Muscle of leg (tissue), 11 donors: Measurements from ENCODE around the gene PEMT. TPM values are rescaled to one million over a fixed set of nuclear protein-coding genes. Genes with fewer than 3 reads are reported as not detected.

Experiments used
- DNase-seq: peaks from one replicate; pipeline ENCODE4 v3.0.0; 2013
- H3K27ac ChIP-seq: one replicate; pipeline ENCODE4 v1.5.1; 2013; ENCODE audit warnings: mild to moderate bottlenecking, low read length, control low read depth
- H3K27me3 ChIP-seq: one replicate; pipeline ENCODE4 v1.6.1; 2013; ENCODE audit warnings: low read length; ENCODE audit not compliant: control insufficient read depth, insufficient read depth
- H3K36me3 ChIP-seq: one replicate; pipeline ENCODE4 v1.6.1; 2013; ENCODE audit warnings: low read length; ENCODE audit not compliant: control insufficient read depth, insufficient read depth
- H3K4me1 ChIP-seq: one replicate; pipeline ENCODE4 v1.6.1; 2013; ENCODE audit warnings: low read length; ENCODE audit not compliant: control insufficient read depth, insufficient read depth
- H3K4me3 ChIP-seq: one replicate; pipeline ENCODE4 v1.5.1; 2013; ENCODE audit warnings: low read length, control low read depth
- H3K9me3 ChIP-seq: replicated peaks from 2 replicates; pipeline ENCODE4 v1.6.1; 2013; ENCODE audit warnings: low read depth, low read length; ENCODE audit not compliant: control insufficient read depth
- WGBS: methylation state at CpG from one replicate; pipeline ENCODE4 v1.1.5; 2013; ENCODE audit warnings: missing lambda C conversion rate; ENCODE audit not compliant: insufficient coverage; 5-methylcytosine and 5-hydroxymethylcytosine counted together
- polyA plus RNA-seq, 8 donors: library from polyadenylated mRNA; unstranded; fragments of 120-200 nt; gene quantifications; one replicate each; pipeline versions ENCODE4 v1.2.1 to v1.2.3, GENCODE V29; 2013; ENCODE audit warnings: inconsistent platforms in 1 of 8, low replicate concordance in 1 of 8; ENCODE audit not compliant: insufficient read length in 8 of 8, insufficient read depth in 1 of 8
- total RNA-seq: library from RNA; stranded (reverse); fragments of 120-200 nt; gene quantifications from one replicate; pipeline ENCODE4 v1.2.4, GENCODE V29; 2013

PEMT gene
- total and polyA plus RNA-seq, 9 donors, result 20.0 to 28.6 (median 24.5) TPM

GRCh38 chr17:17545984-17546383, 45.5 kb downstream of the PEMT start:
- Histone ChIP-seq H3K27me3 (no peaks in the 10 kb centered on the region), H3K9me3 (no peaks in the 10 kb centered on the region), H3K4me1 (peaks cover 38% of the 10 kb centered on the region), H3K27ac (no peak overlapping the region), H3K4me3 (no peak overlapping the region), H3K36me3 (no peaks in the 10 kb centered on the region)
- no peak for DNase-seq
- WGBS, result 96% methylated on average over 4 of the region's 7 CpGs

GRCh38 chr17:17545031-17545820, 46.3 kb downstream of the PEMT start:
- WGBS, result 86% methylated on average over 15 of the region's 20 CpGs
- DNase-seq, result no peak
- H3K27ac ChIP-seq, result no peak overlapping the region
- H3K4me3 ChIP-seq, result no peak overlapping the region
- no peaks in the 10 kb centered on the region for H3K36me3 ChIP-seq
- no peaks in the 10 kb centered on the region for H3K9me3 ChIP-seq
- no peaks in the 10 kb centered on the region for H3K27me3 ChIP-seq
- peaks cover 43% of the 10 kb centered on the region for H3K4me1 ChIP-seq

GRCh38 chr17:17542906-17543635, 48.4 kb downstream of the PEMT start:
- H3K27me3 ChIP-seq, result no peaks in the 10 kb centered on the region
- 64% methylated on average over 20 of the region's 22 CpGs for WGBS
- peaks cover 58% of the 10 kb centered on the region for H3K4me1 ChIP-seq
- peak overlapping the region; percentile 29 for H3K27ac ChIP-seq
- H3K9me3 ChIP-seq, result no peaks in the 10 kb centered on the region
- no peak for DNase-seq
- H3K4me3 ChIP-seq, result no peak overlapping the region
- no peaks in the 10 kb centered on the region for H3K36me3 ChIP-seq

GRCh38 chr17:17541640-17542001, 49.9 kb downstream of the PEMT start:
- no peak for DNase-seq
- H3K27ac ChIP-seq, result peak overlapping the region; percentile 25
- no peaks in the 10 kb centered on the region for H3K27me3 ChIP-seq
- no peaks in the 10 kb centered on the region for H3K36me3 ChIP-seq
- WGBS, result 24% methylated on average over 5 of the region's 5 CpGs
- no peak overlapping the region for H3K4me3 ChIP-seq
- H3K9me3 ChIP-seq, result no peaks in the 10 kb centered on the region
- peaks cover 65% of the 10 kb centered on the region for H3K4me1 ChIP-seq

DNA sequence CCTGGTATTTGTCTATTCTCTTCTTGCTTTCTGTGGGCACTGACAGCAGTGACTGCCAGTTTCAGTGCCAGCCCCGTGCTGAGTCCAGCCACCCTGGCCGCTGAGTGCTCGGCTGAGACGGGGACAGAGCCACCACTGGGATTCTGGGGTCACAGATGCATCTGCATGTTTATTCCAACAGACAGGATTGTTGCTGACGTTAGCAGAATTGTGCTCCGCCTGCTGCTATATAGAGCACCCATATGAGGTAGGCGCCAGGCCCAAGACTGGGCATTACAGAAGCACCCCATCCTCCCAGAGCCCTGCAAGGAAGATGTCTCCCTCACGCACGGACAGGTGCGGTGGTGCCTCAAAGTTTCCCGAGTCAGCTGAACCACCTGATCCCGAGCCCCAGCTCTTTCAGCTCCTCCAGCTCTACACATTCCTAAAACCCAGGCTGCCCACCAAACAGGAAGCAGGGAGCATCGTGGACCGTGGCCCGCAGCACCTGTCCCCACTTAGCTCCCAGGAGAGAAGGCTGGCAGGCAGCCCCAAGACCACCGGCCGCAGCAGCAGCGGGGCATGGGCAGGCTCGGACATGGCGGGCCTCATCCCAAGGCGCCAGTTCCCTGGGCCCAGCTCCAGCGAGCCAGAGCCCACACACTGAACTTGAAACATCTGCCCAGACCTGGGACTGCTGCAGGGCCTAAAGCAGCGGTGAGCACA, 50.4 kb downstream of the PEMT start:
- Histone ChIP-seq H3K27ac (peak overlapping the region; percentile 25), H3K4me1 (peaks cover 65% of the 10 kb centered on the region)
- DNase-seq, result no peak

DNA sequence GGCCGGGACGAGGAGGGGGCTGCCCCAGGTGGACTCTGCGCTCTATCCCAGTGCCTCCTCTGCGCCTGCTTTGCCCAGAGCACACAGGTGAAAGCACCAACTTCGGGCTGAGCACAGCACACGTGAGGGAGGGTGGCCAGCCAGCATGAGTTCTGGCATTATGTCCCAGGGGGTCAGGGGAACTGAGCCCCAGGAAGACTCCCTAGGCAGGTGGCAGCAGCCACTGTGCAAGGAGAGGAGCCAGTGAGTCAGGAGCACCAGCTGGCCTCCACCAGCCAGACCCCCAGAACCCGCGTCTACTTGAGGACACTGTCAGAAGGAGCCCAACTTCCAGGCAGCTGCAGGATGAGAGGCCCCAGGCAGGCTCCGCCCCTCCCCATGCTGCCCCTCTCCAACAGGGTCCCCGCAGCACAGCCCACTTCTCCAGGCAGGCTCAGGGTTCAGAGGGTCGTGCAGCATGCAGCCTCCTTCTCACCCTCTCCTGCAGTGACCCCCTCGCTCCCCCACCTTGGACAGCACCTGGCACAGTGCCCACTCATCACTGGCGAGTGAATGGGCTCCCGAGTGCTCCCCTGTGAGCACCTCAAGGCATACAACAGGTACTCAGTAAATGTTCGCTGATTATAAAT, 51.1 kb downstream of the PEMT start:
- Histone ChIP-seq H3K27ac (no peak overlapping the region), H3K27me3 (no peaks in the 10 kb centered on the region), H3K9me3 (no peaks in the 10 kb centered on the region), H3K4me1 (peaks cover 65% of the 10 kb centered on the region), H3K4me3 (no peak overlapping the region), H3K36me3 (no peaks in the 10 kb centered on the region)
- 44% methylated on average over 15 of the region's 15 CpGs for WGBS
- DNase-seq, result no peak

More for the DNA sequence above, 50.4 kb downstream of the PEMT start:
- 45% methylated on average over 22 of the region's 23 CpGs for WGBS
- no peak overlapping the region for H3K4me3 ChIP-seq
- no peaks in the 10 kb centered on the region for H3K36me3 ChIP-seq
- H3K9me3 ChIP-seq, result no peaks in the 10 kb centered on the region
- H3K27me3 ChIP-seq, result no peaks in the 10 kb centered on the region

GRCh38 chr17:17539591-17539990, 51.9 kb downstream of the PEMT start:
- no peaks in the 10 kb centered on the region for H3K27me3 ChIP-seq
- peaks cover 63% of the 10 kb centered on the region for H3K4me1 ChIP-seq

GRCh38 chr17:17538417-17539391, 52.8 kb downstream of the PEMT start:
- no peak for DNase-seq
- WGBS, result 100% methylated on average over 1 of the region's 10 CpGs
- Histone ChIP-seq H3K4me1 (peaks cover 63% of the 10 kb centered on the region), H3K27me3 (no peaks in the 10 kb centered on the region), H3K9me3 (no peaks in the 10 kb centered on the region), H3K36me3 (no peaks in the 10 kb centered on the region), H3K4me3 (no peak overlapping the region), H3K27ac (no peak overlapping the region)

More at GRCh38 chr17:17539591-17539990, 51.9 kb downstream of the PEMT start:
- 74% methylated on average over 7 of the region's 10 CpGs for whole genome bisulfite sequencing
- H3K9me3 ChIP-seq, result no peaks in the 10 kb centered on the region
- H3K4me3 ChIP-seq, result no peak overlapping the region
- H3K36me3 ChIP-seq, result no peaks in the 10 kb centered on the region
- no peak overlapping the region for H3K27ac ChIP-seq
- DNase-seq, result no peak
